Brain microvascular endothelial cell (primary cell): ENCODE measurements around the gene MSH5.

Source experiments
- DNase-seq: peaks from one replicate; pipeline ENCODE4 v3.0.0-alpha.2; 2020
- H3K27ac ChIP-seq: fragments of 250-450 bp; sonication (Bioruptor Pico); 2 replicates; pipeline ENCODE4 v1.5.1; 2020; ENCODE audit warnings: mild to moderate bottlenecking, moderate library complexity
- H3K27me3 ChIP-seq: fragments of 250-450 bp; sonication (Bioruptor Pico); replicated peaks from 2 replicates; pipeline ENCODE4 v1.5.1; 2020; ENCODE audit warnings: mild to moderate bottlenecking
- H3K36me3 ChIP-seq: fragments of 250-450 bp; sonication (Bioruptor Pico); replicated peaks from 2 replicates; pipeline ENCODE4 v1.5.1; 2020; ENCODE audit warnings: mild to moderate bottlenecking
- H3K4me3 ChIP-seq: 2 replicates; pipeline ENCODE4 v1.5.1; 2011; ENCODE audit warnings: low read depth, mild to moderate bottlenecking, control low read depth, low read length, moderate library complexity
- in situ Hi-C: cut with HindIII; loops from 2 replicates; pipeline ENCODE4 v1.10.0; 2017; ENCODE audit warnings: low sequenced_read_pairs, low pct_ligation_motif_present
- TF ChIP-seq, protein P1 (sequence below): IDR thresholded peaks from 2 replicates; pipeline ENCODE4 v1.5.1; 2011; ENCODE audit warnings: low read depth, mild to moderate bottlenecking, moderate library complexity, low read length, control low read depth, inconsistent platforms; ENCODE audit errors: missing control alignments

The MSH5 gene

DNA sequence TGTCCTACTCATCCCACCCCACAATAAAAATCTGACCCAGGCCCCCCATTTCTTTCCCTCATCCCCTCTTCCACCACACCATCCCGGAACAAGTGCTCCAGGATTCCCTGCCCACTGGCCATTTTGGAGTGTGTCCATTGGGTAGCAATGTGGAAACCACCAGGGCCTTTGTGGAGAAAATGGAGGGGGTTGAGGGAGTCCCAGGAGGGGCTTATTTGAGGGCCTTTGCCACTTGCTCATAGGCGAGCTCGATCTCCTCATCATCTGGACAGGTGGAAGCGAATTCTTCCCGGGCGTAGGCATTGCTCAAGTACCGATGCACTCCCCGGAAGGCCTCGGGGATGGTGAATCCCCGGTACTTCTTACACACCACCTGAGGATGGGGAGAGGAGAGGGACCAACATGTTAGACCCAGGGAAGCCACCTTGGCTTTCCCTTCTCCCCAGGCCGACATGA lies 9.1 kb upstream of the MSH5 start:
- Histone ChIP-seq H3K36me3 (peaks cover 56% of the 10 kb centered on the region), H3K27me3 (no peaks in the 10 kb centered on the region), H3K27ac (no peak overlapping the region), H3K4me3 (no peak overlapping the region)
- in situ Hi-C loops, result no loop called here
- TF ChIP-seq, protein P1, sequence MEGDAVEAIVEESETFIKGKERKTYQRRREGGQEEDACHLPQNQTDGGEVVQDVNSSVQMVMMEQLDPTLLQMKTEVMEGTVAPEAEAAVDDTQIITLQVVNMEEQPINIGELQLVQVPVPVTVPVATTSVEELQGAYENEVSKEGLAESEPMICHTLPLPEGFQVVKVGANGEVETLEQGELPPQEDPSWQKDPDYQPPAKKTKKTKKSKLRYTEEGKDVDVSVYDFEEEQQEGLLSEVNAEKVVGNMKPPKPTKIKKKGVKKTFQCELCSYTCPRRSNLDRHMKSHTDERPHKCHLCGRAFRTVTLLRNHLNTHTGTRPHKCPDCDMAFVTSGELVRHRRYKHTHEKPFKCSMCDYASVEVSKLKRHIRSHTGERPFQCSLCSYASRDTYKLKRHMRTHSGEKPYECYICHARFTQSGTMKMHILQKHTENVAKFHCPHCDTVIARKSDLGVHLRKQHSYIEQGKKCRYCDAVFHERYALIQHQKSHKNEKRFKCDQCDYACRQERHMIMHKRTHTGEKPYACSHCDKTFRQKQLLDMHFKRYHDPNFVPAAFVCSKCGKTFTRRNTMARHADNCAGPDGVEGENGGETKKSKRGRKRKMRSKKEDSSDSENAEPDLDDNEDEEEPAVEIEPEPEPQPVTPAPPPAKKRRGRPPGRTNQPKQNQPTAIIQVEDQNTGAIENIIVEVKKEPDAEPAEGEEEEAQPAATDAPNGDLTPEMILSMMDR, result no peak
- no peak for DNase-seq

DNA sequence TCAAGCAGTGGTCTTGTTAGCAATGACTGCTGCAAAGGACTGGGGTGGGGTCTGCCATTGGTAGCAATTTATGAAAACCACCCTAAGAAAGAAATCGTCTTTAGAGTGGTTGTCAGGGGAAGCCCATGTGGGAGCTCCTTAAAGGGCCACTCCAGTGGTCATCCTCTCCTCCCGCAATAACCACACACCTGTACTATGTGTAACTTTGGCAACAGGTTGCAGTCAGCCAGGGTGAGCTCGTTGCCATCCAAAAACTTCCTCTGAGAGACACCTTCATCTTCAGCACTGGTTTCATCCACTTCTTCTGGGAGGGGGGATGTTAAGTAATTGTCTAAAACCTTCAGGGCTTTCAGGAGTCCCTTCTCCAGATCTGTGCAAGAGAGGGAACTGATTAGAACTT lies 7.8 kb upstream of the MSH5 start:
- peaks cover 48% of the 10 kb centered on the region for H3K36me3 ChIP-seq
- no peak overlapping the region for H3K4me3 ChIP-seq
- no peak for DNase-seq
- in situ Hi-C loops, result no loop called here
- TF ChIP-seq, protein P1, result no peak
- no peak overlapping the region for H3K27ac ChIP-seq
- H3K27me3 ChIP-seq, result no peaks in the 10 kb centered on the region

DNA sequence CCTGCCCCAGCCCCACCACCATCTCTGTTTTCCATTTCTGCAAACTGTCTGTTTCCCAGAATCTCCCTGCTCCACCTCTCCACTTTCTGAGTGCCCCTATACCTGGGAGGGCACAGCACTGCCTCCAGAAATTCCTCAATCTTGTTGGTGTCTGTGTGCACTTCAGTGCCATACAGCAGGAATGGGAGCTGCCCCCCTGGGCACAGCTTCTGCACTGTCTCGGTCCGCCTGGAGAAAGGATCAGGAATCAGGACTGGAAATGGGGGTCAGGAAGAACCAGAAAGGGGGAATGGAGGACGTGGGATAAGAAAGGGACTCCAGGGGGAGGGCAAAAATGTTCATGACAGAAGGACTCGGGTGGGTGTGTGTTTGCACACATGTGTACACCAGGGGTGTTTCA lies 6.1 kb upstream of the MSH5 start:
- no peak for DNase-seq
- Histone ChIP-seq H3K4me3 (peak overlapping the region; percentile 96), H3K36me3 (peaks cover 39% of the 10 kb centered on the region), H3K27me3 (no peaks in the 10 kb centered on the region), H3K27ac (no peak overlapping the region)
- TF ChIP-seq, protein P1, result no peak
- in situ Hi-C loops, result no loop called here

DNA sequence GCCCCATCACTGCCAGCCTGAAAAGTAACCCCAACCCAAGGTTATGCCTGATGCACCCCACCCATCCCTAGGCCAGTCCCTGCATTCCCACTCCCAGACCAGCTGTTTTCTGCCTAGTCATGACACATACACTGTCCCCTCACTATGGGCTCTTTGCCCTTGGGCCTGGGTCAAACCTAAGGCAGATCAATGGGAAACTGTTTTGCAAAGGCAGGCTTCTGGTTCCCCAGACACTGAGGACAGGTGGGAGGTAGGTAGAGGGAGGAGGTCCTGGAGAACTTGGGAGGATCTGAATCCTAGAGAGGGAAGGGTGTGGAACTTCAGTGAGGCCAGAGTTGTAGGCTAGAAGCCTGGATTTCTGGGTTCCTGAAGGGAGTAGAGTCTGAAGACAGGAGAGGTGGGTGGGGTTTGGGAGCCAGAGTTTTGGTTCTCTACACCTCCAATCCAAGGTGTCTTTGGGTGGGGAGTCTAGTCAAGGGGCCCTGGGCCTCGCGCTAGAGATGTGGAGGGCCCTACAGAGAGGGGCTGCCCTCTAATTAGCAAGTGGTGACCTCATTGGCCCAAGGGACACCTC lies 5.5 kb upstream of the MSH5 start:
- no peak for DNase-seq
- no peaks in the 10 kb centered on the region for H3K27me3 ChIP-seq
- H3K4me3 ChIP-seq, result peak overlapping the region; percentile 96
- peaks cover 39% of the 10 kb centered on the region for H3K36me3 ChIP-seq
- TF ChIP-seq, protein P1, result no peak
- in situ Hi-C loops, result no loop called here
- H3K27ac ChIP-seq, result peak overlapping the region; percentile 81

DNA sequence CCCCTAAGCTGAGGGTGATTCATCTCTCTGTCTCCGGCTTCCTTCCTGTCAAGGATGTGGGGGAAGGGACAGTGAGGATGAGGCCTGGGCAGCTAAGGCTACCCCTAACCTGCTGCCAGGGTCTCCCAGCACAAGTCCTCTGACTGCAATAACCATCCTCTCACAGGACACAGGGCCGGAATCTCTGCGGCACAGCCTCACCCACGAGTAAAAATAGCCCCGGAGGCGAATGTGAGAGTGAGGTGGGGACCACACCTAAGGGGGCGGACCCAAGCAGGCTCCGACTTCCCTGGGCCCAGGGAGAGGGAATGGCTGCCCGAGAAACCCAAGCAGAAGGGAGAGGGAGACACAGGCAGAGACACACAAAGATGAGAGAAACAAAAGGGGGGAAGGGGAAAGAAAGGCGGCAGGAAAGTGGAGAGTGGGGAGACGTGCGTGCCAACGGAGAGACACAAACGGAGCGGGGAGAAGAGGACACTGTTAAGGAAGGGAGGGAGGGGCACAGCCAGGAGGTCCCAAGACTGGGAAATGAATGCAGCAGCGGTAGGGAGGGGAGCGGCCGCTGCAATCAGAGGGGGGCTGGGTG lies 4.9 kb upstream of the MSH5 start:
- peak; percentile 50 for DNase-seq
- TF ChIP-seq, protein P1, result no peak
- H3K27ac ChIP-seq, result peak overlapping the region; percentile 81
- in situ Hi-C loops, result no loop called here
- no peaks in the 10 kb centered on the region for H3K27me3 ChIP-seq
- H3K4me3 ChIP-seq, result peak overlapping the region; percentile 96
- peaks cover 39% of the 10 kb centered on the region for H3K36me3 ChIP-seq
